Esophagus muscularis mucosa (tissue), 4 donors: ENCODE results near the gene MCF2L2. TPM values are rescaled to one million over a fixed set of nuclear protein-coding genes. Genes with fewer than 3 reads are reported as not detected.

ENCODE experiments used
- DNase-seq: peaks from one replicate; pipeline ENCODE4 v3.0.0-alpha.2; 2017; ENCODE audit errors: extremely low spot score
- H3K27ac ChIP-seq, 4 donors: fragments of 200-600 bp; sonication (generic); replicated peaks in 1 of 4; 1 replicate in 3 of 4; 2 replicates in 1 of 4; pipeline ENCODE4 v1.5.1; 2016 to 2019; ENCODE audit warnings: mild to moderate bottlenecking in 1 of 4
- H3K27me3 ChIP-seq, 4 donors: fragments of 200-600 bp; sonication (generic); one replicate each; pipeline versions ENCODE4 v1.5.1 to v1.6.0; 2016 to 2019
- H3K36me3 ChIP-seq, 4 donors: fragments of 200-600 bp; sonication (generic); one replicate each; pipeline ENCODE4 v1.5.1; 2016 to 2019
- H3K4me1 ChIP-seq, 4 donors: fragments of 200-600 bp; sonication (generic); one replicate each; pipeline ENCODE4 v1.5.1; 2016 to 2019
- H3K4me3 ChIP-seq, 4 donors: fragments of 200-600 bp; sonication (generic); 1 replicate in 2 of 4; 2 replicates in 2 of 4; pipeline ENCODE4 v1.5.1; 2016 to 2019; ENCODE audit warnings: mild to moderate bottlenecking in 4 of 4, moderate library complexity in 1 of 4
- H3K9me3 ChIP-seq, 4 donors: fragments of 200-600 bp; sonication (generic); 1 replicate in 3 of 4; 2 replicates in 1 of 4; pipeline ENCODE4 v1.5.1; 2016 to 2019
- CTCF ChIP-seq, 3 experiments: fragments of 200-600 bp in 2 of 3; fragments of 450-650 bp in 1 of 3; sonication (generic) in 2 of 3; IDR thresholded peaks; one replicate each; pipeline ENCODE4 v1.5.1; 2017 to 2019; ENCODE audit warnings: antibody characterized with exemption in 3 of 3, mild to moderate bottlenecking in 2 of 3, moderate library complexity in 1 of 3
- EP300 ChIP-seq: sonication (generic); formaldehyde crosslinking; IDR thresholded peaks from one replicate; pipeline ENCODE4 v1.6.1; 2017; ENCODE audit warnings: antibody characterized with exemption
- POLR2A ChIP-seq: fragments of 450-650 bp; IDR thresholded peaks from one replicate; pipeline ENCODE4 v1.6.1; 2017; ENCODE audit warnings: antibody characterized with exemption, moderate library complexity, mild to moderate bottlenecking, low read depth
- POLR2AphosphoS5 ChIP-seq, 2 donors: sonication (generic); formaldehyde crosslinking; IDR thresholded peaks; one replicate each; pipeline ENCODE4 v1.6.1; 2017; ENCODE audit warnings: antibody characterized with exemption in 2 of 2
- WGBS: methylation state at CpG from one replicate; pipeline ENCODE4 v1.1.5; 2018; 5-methylcytosine and 5-hydroxymethylcytosine counted together
- intact Hi-C: fragments of 100-400 bp; cut with DNase I; formaldehyde crosslinking; loops from one replicate; pipeline ENCODE4 v1.15.1; 2023
- total RNA-seq, 4 donors: library from RNA; depleted of rRNA; stranded (reverse); fragments of >200 nt; gene quantifications; one replicate each; pipeline versions ENCODE4 v1.1.0 to v1.2.1, GENCODE V29; 2016

Gene MCF2L2
- total RNA-seq, 4 donors from 2014 or later: 0.99 to 3.3 (median 1.3) TPM

- no peak for TF ChIP-seq POLR2A
- no peak for TF ChIP-seq CTCF (IDR thresholded peaks at IDR 0.05)
- no peak for TF ChIP-seq POLR2AphosphoS5 (IDR thresholded peaks at IDR 0.05)
- no peak for TF ChIP-seq EP300
- no peak for DNase-seq
Observed at GRCh38 chr3:183160616-183161015, 267.8 kb downstream of the MCF2L2 start.

GRCh38 chr3:183159333-183159732 lies 269.1 kb downstream of the MCF2L2 start:
- TF ChIP-seq POLR2A: no peak
- TF ChIP-seq POLR2AphosphoS5 (IDR thresholded peaks at IDR 0.05): no peak
- TF ChIP-seq CTCF (IDR thresholded peaks at IDR 0.05): no peak
- no peak for TF ChIP-seq EP300
- intact Hi-C loops: no loop called here
- Histone ChIP-seq H3K4me3 (no peak overlapping the region), H3K27ac (no peak overlapping the region), H3K27me3 (peaks cover 4 to 34% (median 9%) of the 10 kb centered on the region in 4 donors), H3K36me3 (no peaks in the 10 kb centered on the region), H3K4me1 (peaks cover 8 to 18% (median 14%) of the 10 kb centered on the region in 4 donors), H3K9me3 (no peaks in the 10 kb centered on the region)
- WGBS: 71% methylated on average over 3 of the region's 3 CpGs
- DNase-seq: no peak

More at GRCh38 chr3:183160616-183161015, 267.8 kb downstream of the MCF2L2 start:
- intact Hi-C loops: no loop called here
- Histone ChIP-seq H3K4me1 (peaks cover 8 to 18% (median 14%) of the 10 kb centered on the region in 4 donors), H3K27ac (no peak overlapping the region), H3K4me3 (no peak overlapping the region), H3K9me3 (no peaks in the 10 kb centered on the region), H3K36me3 (no peaks in the 10 kb centered on the region), H3K27me3 (peaks cover 4 to 37% (median 9%) of the 10 kb centered on the region in 4 donors)
- 93% methylated on average over 5 of the region's 5 CpGs for WGBS

- Histone ChIP-seq H3K4me3 (no peak overlapping the region), H3K9me3 (no peaks in the 10 kb centered on the region), H3K27ac (no peak overlapping the region), H3K36me3 (no peaks in the 10 kb centered on the region), H3K27me3 (peaks cover 4 to 26% (median 8%) of the 10 kb centered on the region in 4 donors), H3K4me1 (peaks cover 8 to 18% (median 14%) of the 10 kb centered on the region in 4 donors)
- DNase-seq: no peak
- TF ChIP-seq POLR2A (no peak), CTCF (IDR thresholded peaks at IDR 0.05) (no peak), POLR2AphosphoS5 (IDR thresholded peaks at IDR 0.05) (no peak), EP300 (no peak)
- intact Hi-C loops: no loop called here
- 71% methylated on average over 3 of the region's 3 CpGs for WGBS
Observed at GRCh38 chr3:183158551-183159006, 269.8 kb downstream of the MCF2L2 start.

- DNase-seq: no peak
- H3K27me3 ChIP-seq: peaks cover 4 to 22% (median 6%) of the 10 kb centered on the region in 4 donors
- H3K9me3 ChIP-seq: no peaks in the 10 kb centered on the region
- TF ChIP-seq EP300 (no peak), POLR2A (no peak), POLR2AphosphoS5 (IDR thresholded peaks at IDR 0.05) (no peak), CTCF (IDR thresholded peaks at IDR 0.05) (no peak)
- no peaks in the 10 kb centered on the region for H3K36me3 ChIP-seq
- H3K27ac ChIP-seq: no peak overlapping the region
- intact Hi-C loops: no loop called here
- no peak overlapping the region for H3K4me3 ChIP-seq
- peaks cover 8 to 17% (median 14%) of the 10 kb centered on the region in 4 donors for H3K4me1 ChIP-seq
- WGBS: 90% methylated on average over 2 of the region's 2 CpGs
Observed at GRCh38 chr3:183158113-183158512, 270.3 kb downstream of the MCF2L2 start.

- no peak overlapping the region for H3K27ac ChIP-seq
- intact Hi-C loops: no loop called here
- H3K9me3 ChIP-seq: no peaks in the 10 kb centered on the region
- H3K27me3 ChIP-seq: peaks cover 0 to 3% (median 0%) of the 10 kb centered on the region in 4 donors
- no peak for DNase-seq
- H3K36me3 ChIP-seq: no peaks in the 10 kb centered on the region
- TF ChIP-seq POLR2A (no peak), EP300 (no peak), POLR2AphosphoS5 (IDR thresholded peaks at IDR 0.05) (no peak), CTCF (IDR thresholded peaks at IDR 0.05) (no peak)
- H3K4me1 ChIP-seq: no peaks in the 10 kb centered on the region
- no peak overlapping the region for H3K4me3 ChIP-seq
- WGBS: 89% methylated on average over 5 of the region's 5 CpGs
Observed at GRCh38 chr3:183156266-183156665, 272.2 kb downstream of the MCF2L2 start.
